GM18861 (cell line): ENCODE results near the gene ARFGAP3.

Experiments
- ATAC-seq: cut with Tn5 transposase; IDR thresholded peaks from one replicate; pipeline ENCODE4 v1.9.1; 2021; ENCODE audit not compliant: unreplicated experiment

The ARFGAP3 gene

DNA sequence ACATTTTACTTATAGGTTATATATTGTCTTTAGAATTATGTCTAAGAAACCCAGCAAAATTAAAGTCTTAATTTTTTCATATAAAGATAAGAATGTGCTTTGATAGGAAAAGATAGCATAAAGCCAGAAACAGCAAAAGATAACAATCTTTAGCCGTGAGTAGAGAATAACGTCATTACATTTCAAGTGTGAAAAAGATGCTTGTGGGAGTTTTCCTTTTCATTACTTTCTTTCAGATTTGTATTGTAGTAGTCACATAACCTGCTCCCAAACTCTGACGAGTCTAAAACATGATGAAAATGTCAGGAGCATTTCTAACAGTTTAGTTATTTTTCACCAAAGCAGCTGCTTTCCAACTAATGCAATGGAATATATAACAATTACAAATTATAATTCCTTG, 31.3 kb downstream of the ARFGAP3 start:
- no peak for ATAC-seq

DNA sequence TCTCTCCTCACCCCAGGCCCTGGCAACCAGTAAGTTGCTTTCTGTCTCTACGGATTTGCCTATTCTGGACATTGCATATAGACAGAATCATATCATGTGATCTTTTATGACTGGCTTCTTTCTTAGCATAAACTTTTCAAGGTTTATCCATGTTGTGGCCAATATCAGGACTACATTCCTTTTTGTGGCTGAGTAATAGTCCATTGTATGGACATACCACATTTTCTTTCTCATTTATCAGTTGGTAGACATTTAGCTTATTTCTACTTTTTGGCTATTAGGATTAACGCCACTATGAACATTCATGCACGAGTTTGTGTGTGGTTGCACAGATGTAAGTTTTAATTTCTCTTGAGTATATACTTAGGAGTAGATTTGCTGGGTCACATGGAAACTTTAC, 35.7 kb downstream of the ARFGAP3 start:
- no peak for ATAC-seq

DNA sequence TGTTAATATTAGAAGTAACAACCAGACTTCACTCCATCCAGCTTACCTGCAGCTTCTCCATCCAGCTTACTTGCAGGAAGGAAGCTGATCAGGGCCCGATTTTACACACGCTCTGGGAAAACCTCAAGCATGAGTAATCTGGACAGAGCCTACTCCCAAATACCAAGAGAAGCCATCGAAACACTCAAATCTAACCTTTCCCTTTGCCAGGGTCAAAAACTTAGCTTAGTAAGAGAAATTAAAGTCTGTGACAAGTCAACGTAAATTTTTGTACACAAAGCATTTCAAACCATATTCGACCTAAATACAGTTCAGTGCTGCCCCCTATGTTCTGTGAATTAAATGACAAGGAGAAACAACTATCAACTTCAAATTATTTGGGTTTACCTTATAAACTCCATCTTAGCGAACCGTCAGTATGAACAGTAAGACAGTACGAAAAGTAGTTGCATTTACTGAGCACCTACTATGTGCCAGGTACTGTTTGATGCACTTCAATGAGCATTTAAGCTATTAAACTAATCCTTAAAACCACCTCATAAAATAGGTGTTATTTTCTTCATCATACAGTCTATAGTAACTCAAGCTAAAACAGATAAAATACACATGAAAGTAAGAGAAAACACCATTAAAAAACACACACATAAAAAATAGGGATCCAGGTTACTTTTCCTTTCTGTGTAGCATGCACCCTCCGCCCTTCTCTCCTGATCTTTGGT, 36.9 kb downstream of the ARFGAP3 start:
- ATAC-seq: no peak

DNA sequence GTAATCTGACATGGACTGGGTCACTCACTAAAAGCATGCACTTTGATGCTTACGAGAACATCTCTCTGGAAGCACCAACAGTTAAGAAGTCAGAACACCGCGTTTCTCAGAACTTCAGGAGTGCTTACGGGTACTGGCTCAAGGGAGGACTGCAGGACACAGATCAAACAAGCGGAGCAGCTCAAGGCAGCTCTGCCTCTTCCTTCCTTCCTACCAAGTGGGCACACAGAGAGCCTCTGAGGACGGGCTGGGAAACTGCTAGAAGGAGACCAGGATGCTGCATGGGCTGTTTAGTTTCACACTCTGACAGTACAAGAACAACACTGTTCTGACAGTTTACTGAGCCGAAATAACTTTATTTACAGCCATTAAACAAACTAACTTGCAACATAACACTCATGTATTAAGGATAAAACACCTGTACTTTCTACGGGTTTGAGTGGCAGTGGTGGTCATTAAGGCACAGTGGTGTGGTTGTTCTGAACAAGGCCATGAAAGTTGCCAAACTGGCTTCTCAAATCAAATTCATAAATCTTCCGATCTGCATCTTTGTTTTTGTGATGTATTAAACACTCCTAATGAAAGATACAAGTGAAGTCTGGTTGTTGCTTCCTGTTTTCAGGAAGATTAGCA, 37.5 kb downstream of the ARFGAP3 start:
- no peak for ATAC-seq

DNA sequence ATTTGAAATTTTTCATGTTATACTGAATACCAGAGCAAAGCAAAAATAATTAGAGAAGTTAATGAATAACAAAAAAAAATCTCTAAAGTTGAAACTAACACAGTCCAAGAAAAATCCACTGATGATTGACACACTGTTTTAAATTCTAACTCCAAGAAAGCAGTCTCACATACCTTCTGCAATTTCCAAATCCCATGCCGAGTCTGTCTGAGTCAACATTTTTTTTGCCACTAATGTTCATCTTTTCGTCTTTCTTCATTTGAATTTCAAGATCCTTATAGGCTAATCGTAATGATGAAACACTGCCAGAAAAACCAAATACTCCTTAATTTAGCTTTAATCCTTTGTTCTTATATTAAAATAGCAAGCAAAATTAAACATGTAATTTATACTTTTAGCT, 39.5 kb downstream of the ARFGAP3 start:
- ATAC-seq: no peak

DNA sequence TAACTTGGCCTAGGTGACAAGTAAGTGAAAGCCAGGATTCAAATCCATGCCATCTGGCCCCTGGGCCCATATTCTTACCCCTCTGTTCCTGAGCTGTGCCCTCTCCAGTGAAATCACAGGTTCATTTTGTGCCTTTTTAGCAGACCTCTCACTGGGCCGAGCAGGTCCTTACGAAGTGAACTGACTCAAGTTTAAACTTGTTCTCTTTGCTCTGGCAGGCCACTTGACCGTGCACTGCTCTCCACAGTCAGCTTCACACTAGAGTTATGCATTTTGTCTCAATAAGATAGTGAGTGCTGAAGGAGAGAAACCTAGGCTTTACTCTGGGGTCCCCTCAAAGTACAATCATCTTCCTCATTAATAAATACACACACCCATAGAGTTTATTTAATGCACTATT, 40.7 kb downstream of the ARFGAP3 start:
- ATAC-seq: no peak

DNA sequence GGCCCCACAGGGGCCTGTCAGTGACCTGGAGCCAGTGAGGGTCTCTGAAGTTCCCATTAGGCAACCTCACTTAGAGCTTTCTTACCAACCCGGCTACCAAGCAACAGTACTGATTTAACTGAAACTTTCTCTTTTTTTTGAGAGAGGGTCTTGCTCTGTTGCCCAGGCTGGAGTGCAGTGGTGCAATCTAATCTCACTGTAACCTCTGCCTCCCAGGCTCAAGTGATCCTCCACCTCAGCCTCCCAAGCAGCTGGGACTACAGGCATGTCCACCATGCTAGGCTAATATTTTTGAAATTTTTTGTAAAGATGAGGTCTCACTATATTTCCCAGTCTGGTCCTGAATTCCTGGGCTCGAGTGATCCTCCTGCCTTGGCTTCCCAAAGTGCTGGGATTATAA, 42.5 kb downstream of the ARFGAP3 start:
- ATAC-seq: no peak

DNA sequence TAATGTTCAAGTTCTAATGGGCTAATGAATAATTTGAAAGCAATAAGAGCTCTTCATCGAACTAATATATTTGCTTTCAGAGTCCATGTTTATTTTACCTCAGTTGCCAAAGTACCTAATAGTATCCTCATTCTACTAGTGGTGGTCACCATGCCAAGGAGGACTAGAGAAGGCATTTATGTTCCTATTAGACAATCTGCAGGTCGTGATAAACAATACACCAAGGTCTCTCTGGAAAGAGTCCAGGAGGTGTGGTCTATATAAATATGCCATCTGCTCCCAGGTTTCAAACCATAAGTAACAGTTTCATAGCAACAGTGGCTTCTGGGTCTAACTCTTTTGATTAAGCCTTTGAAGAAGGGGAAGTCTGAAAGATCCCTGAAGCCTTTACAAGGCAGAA, 42.9 kb downstream of the ARFGAP3 start:
- no peak for ATAC-seq

DNA sequence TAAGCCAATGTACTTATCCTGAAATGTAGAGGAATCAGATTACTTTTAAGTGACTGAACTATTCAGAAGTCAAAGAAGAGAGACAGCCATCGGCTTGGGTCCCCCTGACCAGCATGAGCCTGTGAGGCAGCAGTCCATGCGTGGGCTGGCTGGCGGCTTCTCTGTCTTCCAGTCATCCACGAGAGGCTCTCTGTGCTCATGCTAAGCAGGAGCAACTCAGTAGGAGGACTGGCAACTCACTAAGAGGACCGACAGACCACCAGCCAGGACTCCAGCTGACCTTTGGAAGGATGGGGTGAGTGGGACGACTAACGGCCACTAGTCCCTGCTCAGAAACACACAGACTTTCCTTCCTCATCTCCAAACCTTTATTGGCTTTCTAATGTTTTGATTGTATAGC, 43.6 kb downstream of the ARFGAP3 start:
- no peak for ATAC-seq

DNA sequence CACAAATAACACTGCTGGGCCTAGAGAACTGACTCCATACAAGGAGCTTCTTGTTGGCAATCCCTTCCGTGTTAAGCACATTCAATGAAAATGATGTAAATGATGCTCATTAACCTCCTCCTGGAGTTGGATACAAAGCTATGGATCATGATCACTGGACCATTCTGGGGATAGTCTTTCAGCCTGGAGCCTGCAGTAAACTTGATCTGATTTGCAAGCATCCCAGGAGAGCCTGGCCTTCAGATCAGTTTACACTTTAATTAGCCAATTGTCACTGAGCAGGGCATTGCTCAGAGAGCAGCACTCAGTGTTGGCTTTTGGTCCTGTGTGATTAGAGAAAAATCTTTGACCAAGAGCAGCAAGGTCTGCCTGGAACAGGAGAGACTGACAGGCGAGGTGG, 45.6 kb downstream of the ARFGAP3 start:
- no peak for ATAC-seq

DNA sequence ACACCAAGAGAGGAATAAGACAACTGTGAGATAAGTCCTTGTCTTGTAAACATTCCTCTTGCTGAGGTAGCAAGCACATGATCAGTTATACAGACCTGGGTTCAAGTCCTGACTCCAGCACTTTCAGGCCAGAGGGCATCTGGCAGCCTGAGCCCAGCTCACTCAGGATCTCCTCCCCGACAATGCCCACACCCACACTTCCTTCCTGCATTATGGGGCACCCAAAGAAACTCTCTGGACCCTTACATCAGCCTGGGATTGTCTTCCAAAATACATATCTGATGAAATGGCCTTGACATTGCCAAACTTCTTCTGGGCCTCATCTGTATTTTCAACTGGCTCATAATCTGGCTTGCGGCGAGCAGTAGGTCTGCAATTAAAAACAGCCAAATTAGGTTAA, 48.6 kb downstream of the ARFGAP3 start:
- ATAC-seq: no peak

DNA sequence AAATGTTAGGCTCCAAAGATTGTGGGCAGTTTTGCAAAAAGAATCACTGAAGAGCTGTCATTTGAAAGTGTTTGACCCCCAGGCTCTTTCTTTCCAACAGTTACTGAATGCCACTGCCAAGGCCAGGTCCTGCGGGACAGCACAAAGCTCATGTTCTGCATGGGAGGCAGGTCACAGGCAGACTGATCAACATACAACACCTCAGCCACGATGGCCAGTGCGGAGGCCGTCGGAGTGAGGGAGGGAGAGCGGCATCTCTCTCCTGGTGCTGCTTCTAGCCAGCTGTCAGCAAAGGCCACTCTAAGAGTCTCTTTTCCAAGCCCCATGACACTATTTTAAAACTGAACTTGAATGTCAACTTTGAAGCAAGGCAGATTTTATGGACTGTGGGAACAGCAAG, 49.9 kb downstream of the ARFGAP3 start:
- ATAC-seq: no peak

DNA sequence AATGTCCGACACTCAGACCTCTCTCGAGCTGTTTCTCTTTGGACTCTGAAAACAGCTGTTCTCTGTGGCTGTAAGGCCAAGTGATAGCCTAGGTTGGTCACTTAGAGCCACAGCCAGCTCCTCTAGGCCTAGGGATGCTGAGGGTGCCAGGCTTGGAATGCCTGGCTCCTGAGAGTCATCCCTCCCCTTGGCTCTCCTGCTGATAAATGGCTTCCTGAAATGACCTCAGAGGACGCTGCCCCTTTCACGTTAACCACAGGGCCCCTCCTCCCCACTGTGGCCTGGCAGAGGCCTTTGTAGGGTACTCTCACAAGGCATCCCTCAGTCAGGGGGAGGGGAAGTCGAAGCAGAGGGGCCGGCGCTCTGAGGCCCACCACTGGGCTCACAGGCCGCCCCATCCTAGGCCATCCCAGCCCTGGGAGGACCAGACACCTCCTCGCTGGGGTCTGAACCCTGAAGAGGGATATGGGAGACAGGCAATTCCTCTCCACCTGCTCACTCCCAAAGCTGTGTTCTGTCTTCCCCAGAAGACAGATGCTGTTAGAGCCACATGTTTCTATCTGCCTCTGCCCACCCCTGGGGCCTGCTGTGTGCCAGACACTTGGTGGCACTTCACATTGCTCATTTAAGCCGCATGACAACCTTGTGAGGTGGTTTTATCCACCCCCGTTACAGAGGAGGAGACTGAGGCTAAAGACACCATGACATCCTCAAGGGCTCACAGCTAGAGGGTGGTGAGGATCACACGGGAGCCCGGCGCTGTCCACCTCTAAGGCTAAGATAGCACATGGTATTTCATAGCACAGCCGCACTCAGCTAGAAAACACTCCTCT, 50.9 kb downstream of the ARFGAP3 start:
- ATAC-seq: no peak

DNA sequence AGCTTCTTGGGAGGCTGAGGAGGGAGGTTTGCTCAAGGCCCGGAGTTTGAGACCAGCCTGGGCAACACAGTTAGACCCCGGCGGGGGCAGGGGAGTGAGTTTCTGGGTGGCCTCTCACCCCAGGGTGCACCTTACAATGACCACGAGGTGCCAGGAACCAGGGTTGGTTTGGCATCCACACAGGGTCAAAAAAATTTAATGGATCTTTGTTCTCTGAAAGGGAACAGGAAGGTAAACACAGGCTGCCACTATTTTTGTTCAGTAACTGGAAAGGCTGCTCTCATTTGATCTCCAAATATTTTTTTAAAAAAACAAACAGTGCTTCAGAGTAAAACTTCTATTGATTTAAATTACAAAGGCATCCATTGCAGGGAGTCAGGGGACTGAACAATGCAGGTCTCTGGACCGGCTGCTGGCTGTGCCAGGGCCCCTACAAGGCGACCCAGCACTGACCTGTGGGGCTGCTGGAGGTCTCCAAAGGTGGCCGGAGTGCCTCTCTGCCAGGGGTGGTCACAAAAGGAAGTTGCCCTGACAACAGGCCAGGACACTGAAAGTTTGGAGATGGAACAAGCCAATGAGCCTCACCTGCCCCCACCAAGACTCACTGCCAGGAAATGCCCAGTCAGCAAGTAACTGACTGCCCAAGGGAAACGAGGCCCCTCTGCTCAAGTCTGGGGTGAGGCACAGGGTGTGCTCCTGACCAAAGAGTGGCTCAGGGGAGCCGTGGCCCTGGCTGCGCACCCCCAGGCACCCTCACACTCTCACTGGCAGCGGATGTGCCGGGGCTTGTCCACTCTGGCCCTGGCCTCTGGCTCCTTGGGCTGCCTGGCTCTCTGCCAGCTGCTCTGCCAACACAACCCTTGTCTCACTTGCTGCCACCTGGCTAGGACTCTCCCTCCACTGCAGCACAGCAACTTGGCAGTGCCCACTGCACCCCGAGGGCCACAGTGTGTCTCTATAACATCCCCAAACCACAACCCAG, 51.8 kb downstream of the ARFGAP3 start:
- no peak for ATAC-seq

DNA sequence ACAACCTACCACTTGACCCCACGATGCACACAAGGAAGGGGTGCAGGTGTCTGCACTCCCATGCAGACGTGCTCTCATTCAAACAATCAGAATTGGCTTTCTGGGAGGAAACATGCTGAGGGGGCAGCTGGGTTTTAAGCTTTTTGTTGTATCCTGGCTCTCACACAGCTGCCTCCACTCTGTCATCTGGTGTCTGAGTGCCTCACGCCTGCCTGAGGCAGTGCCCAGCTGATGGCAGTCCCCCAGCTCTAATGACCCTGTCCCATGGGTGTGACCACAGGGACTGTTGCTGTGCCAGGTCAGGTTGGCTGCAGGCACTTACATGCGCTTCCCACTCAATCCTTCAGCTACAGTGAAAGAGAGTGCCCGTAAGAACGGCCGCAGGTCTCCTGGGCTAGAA, 53.7 kb downstream of the ARFGAP3 start:
- no peak for ATAC-seq

DNA sequence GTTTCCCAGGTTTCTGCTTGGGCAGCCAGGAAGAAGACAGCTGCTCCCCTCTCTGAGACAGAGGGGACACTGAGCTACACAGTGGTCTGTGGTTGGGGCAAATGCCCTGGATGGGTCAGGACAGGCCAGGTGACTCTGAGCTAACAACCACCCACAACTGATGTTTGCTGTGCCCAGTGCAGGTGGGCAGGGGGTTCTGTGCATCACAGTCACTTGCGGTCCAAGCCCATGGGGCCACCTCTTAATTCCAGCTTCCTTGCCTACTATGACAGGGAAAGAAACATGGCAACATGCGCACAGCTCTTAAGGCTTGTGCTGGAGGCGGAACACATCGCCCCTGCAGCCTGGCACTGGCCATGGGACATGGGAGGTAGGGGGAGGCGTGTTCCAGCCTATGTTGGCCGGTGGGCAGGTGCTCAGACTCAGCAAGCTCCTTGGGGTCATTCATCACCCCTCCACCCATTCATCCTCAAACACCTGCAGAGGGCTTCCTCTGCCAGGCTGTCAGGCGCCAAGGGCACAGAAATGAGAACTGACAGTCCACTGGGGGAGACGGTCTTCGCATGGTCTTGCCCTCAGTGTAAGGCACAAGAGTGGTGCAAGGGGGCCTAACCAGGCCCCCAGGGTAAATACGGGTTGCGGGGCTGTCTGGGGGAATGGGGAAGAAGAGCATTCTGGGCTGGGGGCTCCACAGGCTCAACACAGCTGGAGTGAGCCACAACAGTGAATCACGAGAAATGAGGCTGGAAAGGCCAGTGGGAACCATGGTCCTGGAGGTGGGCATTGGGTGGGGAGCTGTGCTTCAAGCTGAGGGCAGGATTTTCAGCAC, 55.6 kb downstream of the ARFGAP3 start:
- no peak for ATAC-seq

DNA sequence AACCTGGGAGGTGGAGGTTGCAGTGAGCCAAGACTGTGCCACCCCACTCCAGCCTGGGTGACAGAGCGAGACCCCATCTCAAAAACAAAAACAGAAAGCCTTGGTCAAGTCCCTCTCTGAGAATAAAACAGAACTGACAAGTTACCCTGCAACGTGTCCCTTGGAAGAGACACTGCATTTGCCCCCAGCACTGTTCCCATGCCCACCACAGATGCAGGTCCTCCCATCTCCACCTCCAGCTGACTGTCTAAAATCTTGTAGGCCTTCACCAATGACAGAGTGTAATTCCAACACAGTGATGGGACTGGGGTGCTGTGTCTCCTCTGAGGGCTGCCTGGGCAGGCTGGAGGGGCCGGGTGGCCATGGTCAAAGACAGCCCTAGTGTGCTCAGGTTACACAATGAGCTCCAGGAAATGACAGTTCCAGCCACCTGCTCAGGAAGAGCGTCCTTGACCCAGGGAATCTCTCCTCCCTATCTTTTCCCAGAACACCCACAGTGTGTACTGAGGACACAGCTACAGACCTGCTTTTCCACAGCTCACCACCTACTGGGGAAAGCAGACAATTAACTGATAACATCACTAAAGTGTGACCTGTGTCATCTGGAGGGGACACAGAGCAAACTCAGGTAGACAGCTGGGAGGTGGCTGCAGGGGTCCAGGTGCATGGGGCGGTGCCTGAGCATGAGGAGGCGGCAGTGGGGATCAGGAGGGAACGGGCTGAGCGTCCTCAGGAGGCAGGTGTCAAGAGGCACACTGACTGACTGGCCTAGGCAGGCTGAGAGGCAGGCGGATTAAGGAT, 56.4 kb downstream of the ARFGAP3 start:
- ATAC-seq: no peak

DNA sequence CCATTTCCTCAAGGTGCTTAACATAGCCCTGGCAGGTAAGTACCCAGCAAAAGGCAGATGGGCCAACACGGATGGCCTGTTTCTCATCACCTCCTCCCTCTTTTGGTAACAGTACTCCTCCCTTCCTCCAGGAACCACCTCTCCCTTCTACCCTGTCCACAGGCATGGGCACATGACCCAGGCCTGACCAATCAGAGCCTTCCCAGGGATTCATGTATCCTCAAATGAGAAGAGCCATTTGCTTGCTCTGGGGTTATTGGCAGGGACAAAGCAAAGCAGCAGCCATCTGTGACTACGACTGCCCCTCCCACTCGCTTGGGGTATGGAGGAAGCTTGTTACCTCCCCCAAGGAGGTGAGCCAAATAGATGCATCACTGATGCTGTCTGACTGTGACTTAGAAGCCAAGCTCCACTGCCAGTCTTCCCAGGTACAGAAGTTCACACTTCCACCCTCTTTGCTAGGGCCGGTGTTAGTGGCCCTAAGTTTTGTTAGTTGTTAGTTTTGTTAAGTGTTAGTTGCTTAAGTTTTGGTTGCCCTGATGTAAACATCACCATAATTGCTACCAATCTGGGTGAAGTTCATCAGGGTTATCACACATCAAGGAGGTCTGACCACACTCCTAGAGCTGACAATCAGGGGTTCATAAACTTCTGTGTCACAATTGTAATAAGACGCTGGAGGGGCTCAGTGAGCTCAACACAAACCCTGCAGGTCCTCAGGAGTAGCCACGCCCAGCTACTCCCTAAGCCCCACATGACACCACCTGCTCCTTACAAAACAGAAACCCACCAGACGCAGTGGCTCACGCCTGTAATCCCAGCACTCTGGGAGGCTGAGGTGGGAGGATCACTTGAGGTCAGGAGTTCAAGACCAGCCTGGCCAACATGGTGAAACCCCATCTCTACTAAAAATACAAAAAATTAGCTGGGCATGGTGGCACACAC, 57.3 kb downstream of the ARFGAP3 start:
- ATAC-seq: no peak
